Thoracic aorta (tissue), 2 donors: ENCODE results near the gene FILIP1. TPM values are rescaled to one million over a fixed set of nuclear protein-coding genes. Genes with fewer than 3 reads are reported as not detected.

ENCODE experiments used
- ATAC-seq: fragments of 150-250 bp; one replicate; pipeline ENCODE4 v1.8.0; 2017; ENCODE audit warnings: low read depth; ENCODE audit not compliant: insufficient number of reproducible peaks, low FRiP score
- DNase-seq: peaks from one replicate; pipeline ENCODE4 v3.0.0-alpha.2; 2020; ENCODE audit warnings: low spot score
- H3K27ac ChIP-seq, 2 donors: fragments of 200-600 bp; sonication (generic); 1 replicate in 1 of 2; 2 replicates in 1 of 2; pipeline ENCODE4 v1.5.1; 2016; ENCODE audit warnings: mild to moderate bottlenecking in 2 of 2, moderate library complexity in 2 of 2
- H3K27me3 ChIP-seq: fragments of 200-600 bp; sonication (generic); replicated peaks from 2 replicates; pipeline ENCODE4 v1.6.0; 2016; ENCODE audit warnings: mild to moderate bottlenecking; ENCODE audit not compliant: insufficient read depth
- H3K36me3 ChIP-seq: fragments of 200-600 bp; sonication (generic); one replicate; pipeline ENCODE4 v1.5.1; 2016
- H3K4me1 ChIP-seq, 2 donors: fragments of 200-600 bp; sonication (generic); 1 replicate in 1 of 2; 2 replicates in 1 of 2; pipeline versions ENCODE4 v1.5.1 to v1.6.0; 2016; ENCODE audit warnings: low read depth in 2 of 2, mild to moderate bottlenecking in 1 of 2; ENCODE audit not compliant: control insufficient read depth in 1 of 2
- H3K4me3 ChIP-seq: fragments of 200-600 bp; sonication (generic); 2 replicates; pipeline ENCODE4 v1.5.1; 2016; ENCODE audit warnings: mild to moderate bottlenecking
- H3K9me3 ChIP-seq: fragments of 200-600 bp; sonication (generic); 2 replicates; pipeline ENCODE4 v1.5.1; 2016
- total RNA-seq, 2 donors: library from RNA; depleted of rRNA; stranded (reverse); fragments of >200 nt; gene quantifications; one replicate each; pipeline versions ENCODE4 v1.1.0 to v1.2.3, GENCODE V29; 2016
- TF ChIP-seq, protein P1 (sequence below): fragments of 200-600 bp; sonication (generic); IDR thresholded peaks from one replicate; pipeline ENCODE4 v1.5.1; 2019; ENCODE audit warnings: antibody characterized with exemption

The FILIP1 gene
- total RNA-seq, 2 donors from 2014 or later: 23.4 to 43.8 TPM

DNA sequence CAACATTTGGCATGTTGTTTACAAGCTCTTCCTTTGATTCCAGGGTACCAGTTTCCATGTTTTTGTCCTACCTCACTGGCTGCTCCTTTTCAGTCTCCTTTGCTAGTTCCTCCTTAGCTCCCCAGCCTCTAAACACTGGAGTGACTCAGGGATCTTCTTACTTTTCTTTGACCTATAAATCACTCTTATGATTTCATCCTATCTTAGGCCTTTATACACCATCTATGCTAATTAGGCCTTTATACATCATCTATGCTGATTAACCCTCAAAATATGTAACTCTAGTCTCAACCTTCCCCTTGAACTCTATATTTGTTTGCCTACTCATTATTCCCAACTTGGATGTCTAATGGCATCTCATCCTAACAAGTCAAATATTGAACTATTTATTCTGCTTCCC is 218.5 kb downstream of the FILIP1 start:
- Histone ChIP-seq H3K27me3 (no peaks in the 10 kb centered on the region), H3K4me1 (peaks cover 35 to 62% of the 10 kb centered on the region in 2 donors), H3K36me3 (no peaks in the 10 kb centered on the region), H3K4me3 (no peak overlapping the region), H3K9me3 (no peaks in the 10 kb centered on the region), H3K27ac (no peak overlapping the region)
- TF ChIP-seq, protein P1, sequence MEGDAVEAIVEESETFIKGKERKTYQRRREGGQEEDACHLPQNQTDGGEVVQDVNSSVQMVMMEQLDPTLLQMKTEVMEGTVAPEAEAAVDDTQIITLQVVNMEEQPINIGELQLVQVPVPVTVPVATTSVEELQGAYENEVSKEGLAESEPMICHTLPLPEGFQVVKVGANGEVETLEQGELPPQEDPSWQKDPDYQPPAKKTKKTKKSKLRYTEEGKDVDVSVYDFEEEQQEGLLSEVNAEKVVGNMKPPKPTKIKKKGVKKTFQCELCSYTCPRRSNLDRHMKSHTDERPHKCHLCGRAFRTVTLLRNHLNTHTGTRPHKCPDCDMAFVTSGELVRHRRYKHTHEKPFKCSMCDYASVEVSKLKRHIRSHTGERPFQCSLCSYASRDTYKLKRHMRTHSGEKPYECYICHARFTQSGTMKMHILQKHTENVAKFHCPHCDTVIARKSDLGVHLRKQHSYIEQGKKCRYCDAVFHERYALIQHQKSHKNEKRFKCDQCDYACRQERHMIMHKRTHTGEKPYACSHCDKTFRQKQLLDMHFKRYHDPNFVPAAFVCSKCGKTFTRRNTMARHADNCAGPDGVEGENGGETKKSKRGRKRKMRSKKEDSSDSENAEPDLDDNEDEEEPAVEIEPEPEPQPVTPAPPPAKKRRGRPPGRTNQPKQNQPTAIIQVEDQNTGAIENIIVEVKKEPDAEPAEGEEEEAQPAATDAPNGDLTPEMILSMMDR: no peak
- DNase-seq: no peak
- no peak for ATAC-seq

DNA sequence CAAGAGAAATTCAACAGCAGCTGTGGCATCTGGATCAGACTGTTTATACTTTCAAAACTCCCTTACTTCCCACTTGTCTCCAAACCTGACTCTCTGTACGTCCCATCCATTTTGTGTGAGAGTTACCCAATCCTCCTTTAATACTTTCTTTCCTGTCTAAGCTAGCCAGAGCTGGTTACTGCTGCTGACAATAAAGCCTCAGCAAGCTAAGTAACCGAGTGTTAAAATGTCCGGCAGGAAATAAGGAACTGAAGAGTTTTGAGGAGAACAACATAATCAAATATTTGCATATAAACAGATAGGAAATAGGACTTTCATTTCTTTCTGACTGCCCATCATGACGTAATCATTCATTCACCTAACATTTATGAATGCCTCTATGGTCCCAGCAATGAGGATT is 220.6 kb downstream of the FILIP1 start:
- TF ChIP-seq, protein P1: no peak
- H3K36me3 ChIP-seq: no peaks in the 10 kb centered on the region
- DNase-seq (no peak), ATAC-seq (no peak)
- H3K4me3 ChIP-seq: peak overlapping the region; percentile 12
- no peaks in the 10 kb centered on the region for H3K27me3 ChIP-seq
- H3K27ac ChIP-seq: peak overlapping the region in 1 of 2 donors; percentile 57
- H3K9me3 ChIP-seq: no peaks in the 10 kb centered on the region
- peaks cover 26 to 51% of the 10 kb centered on the region in 2 donors for H3K4me1 ChIP-seq

DNA sequence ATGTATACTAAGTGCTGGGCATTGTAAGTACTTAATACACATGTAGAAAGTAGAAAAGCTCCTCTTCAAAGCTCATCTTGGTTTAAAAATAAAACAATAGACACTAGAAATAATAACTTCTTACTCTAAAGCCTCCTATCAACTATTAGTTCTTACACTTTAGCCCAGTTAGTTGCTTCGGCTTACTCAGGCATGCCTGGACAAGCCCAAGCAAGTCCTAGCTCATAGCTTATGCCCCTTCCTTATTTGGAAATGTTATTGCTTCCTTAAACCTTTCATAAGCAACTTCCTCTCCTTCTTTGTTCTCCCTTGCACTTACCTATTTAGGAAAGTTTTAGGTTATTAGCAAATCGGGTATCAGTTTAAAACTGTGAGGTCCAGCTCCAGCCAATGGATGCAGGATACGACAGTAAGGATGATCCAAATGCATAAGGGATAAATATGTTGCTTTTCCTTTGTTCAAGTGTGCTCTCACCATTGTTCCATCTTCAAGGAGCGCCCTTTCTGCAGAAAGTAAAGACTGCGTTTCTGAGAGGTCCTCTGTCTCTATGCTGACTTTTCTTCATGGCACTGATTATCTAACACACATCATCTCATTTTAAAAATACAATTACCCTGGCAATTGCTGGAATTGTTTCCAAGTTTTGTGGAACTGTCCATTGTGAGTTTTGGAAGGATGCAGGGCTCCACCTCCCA is 221.3 kb downstream of the FILIP1 start:
- Histone ChIP-seq H3K27me3 (no peaks in the 10 kb centered on the region), H3K36me3 (no peaks in the 10 kb centered on the region), H3K9me3 (no peaks in the 10 kb centered on the region), H3K27ac (peak overlapping the region; percentile 19 to 61), H3K4me3 (no peak overlapping the region), H3K4me1 (peaks cover 28 to 58% of the 10 kb centered on the region in 2 donors)
- TF ChIP-seq, protein P1: no peak
- DNase-seq: no peak
- no peak for ATAC-seq

DNA sequence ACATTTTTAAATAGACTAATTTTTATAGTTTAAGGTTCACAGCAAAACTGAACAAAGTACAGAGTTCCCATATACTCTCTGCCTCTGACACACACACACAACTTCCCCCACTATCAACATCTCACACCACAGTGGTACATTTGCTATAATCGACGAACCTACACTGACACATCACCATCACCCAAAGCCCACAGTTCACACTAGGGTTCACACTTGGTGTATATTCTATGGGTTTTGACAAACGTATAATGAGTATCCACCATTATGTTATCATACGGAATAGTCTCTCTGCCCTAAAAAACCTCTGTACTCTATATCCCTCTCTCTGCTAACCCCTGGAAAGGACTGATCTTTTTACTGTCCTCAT is 224.6 kb downstream of the FILIP1 start:
- no peak overlapping the region for H3K4me3 ChIP-seq
- peaks cover 15 to 45% of the 10 kb centered on the region in 2 donors for H3K4me1 ChIP-seq
- TF ChIP-seq, protein P1: no peak
- no peaks in the 10 kb centered on the region for H3K27me3 ChIP-seq
- no peak overlapping the region for H3K27ac ChIP-seq
- DNase-seq: no peak
- no peak for ATAC-seq
- no peaks in the 10 kb centered on the region for H3K36me3 ChIP-seq
- H3K9me3 ChIP-seq: no peaks in the 10 kb centered on the region

DNA sequence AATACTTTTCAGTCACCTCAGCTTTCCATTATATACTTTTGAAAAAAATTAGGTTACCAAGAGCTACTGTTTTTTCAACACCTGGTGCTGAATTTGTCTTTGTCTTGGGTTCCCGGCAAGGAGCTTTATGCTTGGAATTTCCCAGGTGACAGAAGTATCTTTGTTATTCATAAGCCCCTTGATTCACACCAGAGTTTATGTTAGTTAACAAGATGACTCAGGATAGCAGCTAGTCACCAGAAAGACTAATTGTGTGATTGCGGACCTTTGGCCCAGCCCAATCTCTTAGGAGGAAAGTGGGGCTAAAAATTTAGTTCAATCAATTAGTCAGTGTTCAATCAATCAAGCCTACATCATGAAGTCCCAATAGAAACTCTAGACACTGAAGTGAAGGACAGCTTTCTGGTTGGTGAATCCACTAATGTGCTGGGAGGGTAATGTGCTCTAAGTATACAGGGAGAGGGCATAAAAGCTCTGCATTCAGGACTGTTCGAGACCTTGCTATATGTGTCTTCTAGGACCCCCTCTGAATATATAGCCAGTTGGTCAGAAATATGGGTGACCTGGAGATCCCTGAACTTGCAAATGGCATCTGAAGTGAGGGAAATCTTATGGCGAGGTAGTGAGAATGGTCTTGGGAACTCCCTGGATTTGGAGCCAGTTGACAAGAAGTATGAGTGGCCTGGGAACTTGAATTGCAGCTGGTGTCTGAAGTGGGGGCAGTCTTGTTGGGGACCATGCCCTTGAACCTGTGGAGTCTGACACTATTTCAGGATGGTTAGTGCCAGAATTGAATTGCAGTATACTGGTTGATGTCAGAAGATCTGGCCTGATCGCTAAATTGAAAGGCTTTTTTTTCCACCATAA is 225.2 kb downstream of the FILIP1 start:
- H3K36me3 ChIP-seq: no peaks in the 10 kb centered on the region
- no peak overlapping the region for H3K4me3 ChIP-seq
- no peak for ATAC-seq
- TF ChIP-seq, protein P1: no peak
- H3K27me3 ChIP-seq: no peaks in the 10 kb centered on the region
- peaks cover 15 to 40% of the 10 kb centered on the region in 2 donors for H3K4me1 ChIP-seq
- peak overlapping the region in 1 of 2 donors; percentile 7 for H3K27ac ChIP-seq
- no peaks in the 10 kb centered on the region for H3K9me3 ChIP-seq
- no peak for DNase-seq
